Measurements from ENCODE around the gene TIMM21.

The TIMM21 gene

DNA sequence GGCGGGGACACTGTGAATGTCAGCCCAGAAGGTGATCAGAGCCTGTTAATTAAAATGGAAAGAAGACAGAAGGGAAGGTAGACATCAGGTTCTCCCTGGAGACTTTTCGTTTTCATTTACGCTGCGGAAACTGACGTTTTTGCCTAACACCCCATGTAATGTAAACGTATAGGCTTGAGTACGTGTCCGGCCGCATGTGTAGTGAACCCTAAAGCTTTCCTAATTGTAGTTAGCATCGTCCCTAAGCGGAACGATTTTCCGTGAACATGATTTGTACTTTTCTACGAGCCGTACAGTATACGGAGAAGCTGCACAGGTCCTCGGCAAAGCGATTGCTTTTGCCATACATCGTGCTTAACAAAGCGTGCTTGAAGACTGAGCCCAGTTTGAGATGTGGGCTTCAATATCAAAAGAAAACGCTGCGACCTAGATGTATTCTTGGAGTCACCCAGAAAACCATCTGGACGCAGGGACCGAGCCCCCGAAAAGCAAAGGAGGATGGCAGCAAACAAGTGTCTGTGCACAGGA, 284 bp downstream of the TIMM21 start:
- peak; percentile 12 for DNase-seq (ENCODE audit: low spot score)

DNA sequence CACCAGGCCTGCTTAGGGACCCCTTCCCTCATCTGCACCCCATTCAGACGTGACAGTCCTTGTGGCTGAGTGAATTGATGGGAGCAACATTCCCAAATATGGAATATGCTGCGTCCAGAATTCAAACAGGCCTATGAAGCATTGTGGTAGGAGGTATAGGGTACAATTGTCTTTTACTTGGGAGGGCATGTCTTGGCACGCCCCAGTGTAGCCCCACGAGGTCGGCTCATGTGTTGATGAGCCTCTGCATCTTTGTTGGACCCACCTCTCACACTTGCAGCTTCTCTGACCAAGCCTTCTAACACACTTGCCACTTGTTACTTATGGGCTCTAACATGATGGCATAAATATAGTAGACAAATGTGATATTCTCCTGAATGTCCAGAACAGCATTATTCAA, 1.6 kb downstream of the TIMM21 start:
- DNase-seq (ENCODE audit: low spot score): peak; percentile 22

DNA sequence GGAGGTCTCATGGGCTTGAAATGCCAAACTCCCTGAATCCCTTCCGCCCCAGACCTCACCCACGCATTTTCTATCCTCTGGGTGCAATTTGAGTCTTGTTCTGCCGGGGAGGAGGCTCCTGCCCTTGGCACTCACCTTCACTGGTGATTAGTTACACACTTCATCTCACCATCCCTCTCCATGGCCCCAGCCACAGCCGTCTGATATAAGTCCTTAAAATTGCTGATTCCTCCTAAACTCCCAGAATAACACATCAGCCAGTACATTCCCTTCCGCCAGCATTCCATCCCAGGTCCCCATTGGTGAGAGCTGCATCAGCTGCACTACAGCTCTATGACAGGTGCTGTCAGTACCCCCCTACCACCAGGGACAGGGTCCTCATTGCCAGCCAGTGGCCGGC, 3.9 kb downstream of the TIMM21 start:
- no peak for DNase-seq (ENCODE audit: low spot score)

DNA sequence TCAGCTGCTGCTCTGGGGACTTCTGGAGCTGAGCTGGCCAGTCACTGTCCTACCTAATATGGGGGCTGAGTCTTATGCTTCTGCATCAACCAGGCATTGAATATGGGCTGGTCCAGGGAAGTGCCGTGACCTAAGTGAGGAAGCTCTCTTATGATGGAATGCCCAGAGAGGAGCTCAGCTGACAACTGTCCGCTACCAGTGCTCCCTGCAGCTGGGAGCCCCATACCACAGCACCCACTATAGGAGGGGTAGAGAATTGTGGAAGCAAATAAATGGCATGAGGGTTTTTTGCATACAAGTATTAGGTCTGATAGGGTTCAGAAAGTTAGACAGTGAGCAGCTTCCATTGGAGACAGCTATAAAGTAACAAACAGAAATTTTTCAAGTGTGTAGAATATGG, 4.5 kb downstream of the TIMM21 start:
- no peak for DNase-seq (ENCODE audit: low spot score)

DNA sequence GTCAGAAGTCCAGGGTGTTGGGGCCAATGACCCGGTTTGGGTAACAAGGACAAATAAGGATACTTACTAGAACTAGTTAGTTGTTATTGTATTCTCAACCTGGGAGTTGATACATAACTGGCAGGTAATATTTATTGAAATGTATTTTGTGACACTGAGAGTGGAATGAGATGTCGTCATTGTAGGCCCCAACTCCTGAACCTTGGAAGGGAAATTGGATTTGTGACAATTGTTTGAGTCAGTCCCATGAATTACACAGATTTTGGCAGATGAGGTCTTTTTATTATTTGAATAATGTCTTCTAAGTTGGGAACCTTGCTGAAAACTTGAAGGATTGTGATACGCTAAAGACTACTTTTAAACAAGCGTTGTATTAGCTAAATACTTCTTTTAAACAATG, 5.1 kb downstream of the TIMM21 start:
- no peak for DNase-seq (ENCODE audit: low spot score)

DNA sequence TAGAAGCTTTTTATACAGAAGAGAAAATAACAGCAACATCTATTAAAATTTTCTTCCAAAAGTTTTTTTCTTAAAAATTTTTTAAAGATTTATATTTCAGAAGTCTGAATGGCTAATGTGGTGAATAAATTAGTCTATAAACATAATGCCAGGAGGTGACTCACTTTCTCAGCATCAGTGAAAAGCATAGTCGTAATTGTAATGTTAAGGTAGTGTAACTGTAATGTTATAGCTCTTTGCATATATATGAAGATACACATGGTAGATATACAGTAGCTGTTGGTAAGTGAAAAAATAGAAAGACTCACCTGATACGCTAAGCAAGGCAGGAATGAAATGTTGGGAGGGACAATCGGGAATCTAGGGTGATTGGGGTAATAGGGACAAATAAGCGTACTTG, 5.5 kb downstream of the TIMM21 start:
- no peak for DNase-seq (ENCODE audit: low spot score)

DNA sequence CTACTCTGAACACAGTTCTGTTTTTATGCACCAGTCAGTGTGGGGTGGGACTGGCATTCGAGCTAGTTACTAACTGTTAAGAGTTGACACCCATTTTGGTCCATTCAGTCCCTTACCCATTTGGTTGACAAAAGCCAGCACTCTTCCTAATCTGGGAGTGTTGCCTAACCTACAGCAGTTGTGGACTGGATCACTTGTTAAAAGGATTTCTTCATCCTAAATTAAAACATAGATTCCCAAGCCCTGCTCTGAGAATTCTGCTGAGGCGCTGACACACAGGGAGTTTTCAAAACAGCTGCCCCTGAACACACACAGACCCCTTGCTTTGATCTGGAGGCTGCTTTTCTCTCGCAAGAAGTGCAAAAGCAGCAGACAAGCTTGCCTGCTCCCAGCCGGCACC, 6.4 kb downstream of the TIMM21 start:
- DNase-seq (ENCODE audit: low spot score): no peak

DNA sequence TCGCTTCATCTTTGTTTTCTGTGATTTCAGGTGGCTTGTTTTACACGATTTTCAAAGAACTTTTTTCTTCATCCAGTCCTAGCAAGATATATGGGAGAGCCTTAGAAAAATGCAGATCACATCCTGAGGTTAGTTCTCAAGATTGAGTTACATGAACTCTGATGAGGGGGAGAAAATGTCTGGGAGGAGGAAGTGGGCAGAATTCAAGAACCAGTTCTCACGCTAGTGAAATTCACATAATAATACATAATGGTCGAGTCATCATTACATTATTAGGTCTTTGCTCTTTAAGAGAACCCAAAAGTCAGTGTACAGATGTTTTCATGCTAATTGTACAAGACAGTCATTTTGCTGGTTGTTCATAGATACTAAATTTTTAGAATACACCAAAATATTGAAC, 7.0 kb downstream of the TIMM21 start:
- no peak for DNase-seq (ENCODE audit: low spot score)

DNA sequence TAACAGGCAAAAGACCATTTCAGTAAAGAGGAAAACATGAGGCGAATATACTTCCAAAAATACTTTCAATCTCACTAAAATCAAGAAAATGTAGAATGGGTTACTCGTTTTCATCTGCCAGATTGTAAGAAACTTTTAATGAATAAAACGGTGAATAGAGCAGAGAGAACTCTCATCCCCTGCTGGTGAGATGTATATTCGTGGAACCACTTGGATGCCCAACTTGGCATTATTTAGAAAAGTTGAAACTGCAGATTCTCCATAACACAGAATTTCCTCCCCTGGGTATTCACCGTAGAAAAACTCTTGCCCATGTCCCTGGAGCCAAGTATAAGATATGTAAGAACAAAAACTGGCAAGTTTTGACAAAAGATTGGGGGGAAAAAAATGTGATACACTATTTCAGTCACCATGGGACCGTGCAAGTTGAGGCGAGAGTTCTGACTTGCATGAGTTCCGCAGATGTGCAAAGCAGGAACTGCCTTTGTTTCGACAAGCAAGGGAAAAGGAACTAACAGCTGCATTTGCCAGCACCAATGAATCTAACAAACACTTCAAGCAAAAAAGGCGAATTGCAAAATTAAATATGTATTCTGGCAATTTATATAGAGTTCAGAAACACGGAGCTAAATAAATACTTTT, 14.8 kb downstream of the TIMM21 start:
- no peak for DNase-seq (ENCODE audit: low spot score)

DNA sequence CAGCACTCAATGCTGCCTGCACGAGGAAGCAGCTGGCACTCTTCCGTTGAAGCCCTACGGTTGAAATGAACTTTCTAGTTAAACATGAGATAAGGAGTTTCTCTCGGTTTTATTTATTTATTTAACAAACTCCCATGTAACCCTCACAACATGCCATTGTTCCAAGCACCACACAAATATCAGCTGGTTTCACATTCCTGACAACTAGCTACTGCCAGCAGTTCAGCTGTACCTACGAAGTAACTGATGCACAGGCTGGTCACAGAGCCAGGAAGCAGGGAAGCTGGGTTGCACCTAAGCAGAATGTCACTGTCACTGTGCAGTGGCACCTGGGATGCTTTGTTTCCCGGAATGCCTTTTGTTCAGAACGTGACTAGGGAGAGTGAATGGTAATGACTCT, 18.1 kb downstream of the TIMM21 start:
- no peak for DNase-seq (ENCODE audit: low spot score)

DNA sequence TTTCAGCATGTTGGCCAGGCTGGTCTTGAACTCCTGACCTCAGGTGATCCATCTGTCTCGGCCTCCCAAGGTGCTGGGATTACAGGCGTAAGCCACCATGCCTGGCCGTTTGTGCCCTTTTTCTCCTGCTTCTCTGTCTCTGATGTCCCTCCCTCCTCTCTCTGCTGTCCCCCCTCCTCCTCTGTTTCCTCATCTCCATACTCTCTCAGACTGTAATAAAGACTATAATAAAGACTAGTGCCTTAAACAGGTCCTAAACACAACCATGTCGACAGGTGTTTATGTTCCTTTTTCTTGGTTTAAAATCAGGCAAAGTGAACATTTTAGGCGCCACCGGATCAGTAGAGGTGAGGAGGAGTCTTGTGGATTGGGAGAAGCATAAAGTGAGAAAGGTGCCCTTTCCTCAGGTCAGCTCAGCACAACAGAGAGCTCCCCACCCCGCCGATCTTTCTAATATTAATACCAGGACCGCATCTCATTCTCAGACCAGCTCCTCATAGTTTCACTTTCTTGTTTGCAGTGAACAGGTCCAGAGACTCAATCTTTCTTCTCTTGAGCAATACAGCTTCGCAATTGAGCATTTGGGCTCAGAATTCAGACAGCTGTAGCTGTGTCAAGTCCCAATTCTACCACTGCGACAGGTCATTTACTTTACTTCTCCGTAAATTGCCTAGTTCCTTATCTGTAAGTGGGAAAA, 23.7 kb downstream of the TIMM21 start:
- DNase-seq (ENCODE audit: low spot score): no peak

DNA sequence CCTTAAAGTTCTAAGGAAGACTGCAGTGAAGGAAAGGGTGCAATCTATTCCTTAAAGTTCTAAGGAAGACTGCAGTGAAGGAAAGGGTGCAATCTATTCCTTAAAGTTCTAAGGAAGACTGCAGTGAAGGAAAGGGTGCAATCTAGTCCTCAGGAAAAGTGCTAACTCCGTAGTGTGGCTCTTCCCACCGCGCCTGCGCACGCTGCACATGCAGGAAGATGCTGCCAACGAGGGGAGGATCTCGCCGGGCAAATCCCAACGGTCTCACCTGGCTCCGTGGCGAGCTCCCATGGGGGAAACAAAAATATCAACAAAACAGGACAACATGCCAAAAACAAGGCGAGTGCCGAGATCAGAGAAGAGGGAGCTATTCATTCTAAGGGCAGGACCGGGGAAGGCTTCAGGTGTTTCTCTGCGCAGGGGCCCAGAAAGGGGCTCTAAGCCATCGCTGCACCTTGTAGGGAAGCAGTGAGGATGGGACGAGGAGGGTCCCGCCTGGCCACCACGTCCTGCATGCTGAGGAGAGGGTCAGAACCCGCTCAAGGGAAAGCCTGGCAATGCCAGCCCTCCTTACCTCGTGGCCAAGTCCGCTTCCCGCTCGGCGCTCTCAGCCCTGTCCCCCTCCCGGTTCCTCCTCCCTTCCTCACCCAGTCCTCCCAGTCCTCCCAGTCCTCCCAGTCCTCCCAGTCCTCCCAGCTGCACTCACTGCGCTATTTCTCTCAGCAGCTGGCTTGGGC, 24.5 kb downstream of the TIMM21 start:
- no peak for DNase-seq (ENCODE audit: low spot score)

DNA sequence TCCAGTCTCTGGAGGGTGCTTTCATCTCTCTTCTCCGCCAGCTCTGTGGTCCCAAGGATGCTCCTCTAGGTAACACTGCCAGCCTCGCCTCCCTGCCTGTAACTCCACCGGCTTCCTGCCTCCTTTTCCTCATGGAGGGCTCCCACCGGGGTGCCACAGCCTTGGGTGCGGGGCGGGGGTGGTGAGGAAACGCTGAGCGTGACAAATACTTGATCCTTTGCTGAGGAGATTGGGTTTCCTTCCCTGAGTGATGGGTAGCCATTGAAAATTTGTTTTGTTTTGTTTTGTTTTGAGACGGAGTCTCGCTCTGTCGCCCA, 25.1 kb downstream of the TIMM21 start:
- DNase-seq (ENCODE audit: low spot score): no peak

DNA sequence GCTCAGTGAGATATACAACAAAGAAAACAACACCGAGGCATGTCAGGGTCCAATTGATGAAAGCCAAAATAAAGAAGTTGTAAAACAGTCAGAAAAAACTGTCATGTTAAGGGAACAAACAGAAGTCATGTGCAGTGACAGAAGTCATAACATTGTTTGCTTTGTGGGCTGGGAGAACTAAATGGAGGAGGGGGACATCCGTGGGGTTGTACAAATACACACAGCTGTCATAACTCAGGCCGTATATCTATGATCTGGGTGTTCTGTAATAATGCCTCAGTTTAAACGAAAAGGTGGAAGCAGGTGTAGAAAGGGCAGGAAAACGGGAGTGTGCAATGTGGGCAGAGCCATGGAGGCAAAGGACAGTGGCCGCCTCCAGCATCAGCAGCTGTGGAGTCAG, 27.3 kb downstream of the TIMM21 start:
- DNase-seq (ENCODE audit: low spot score): no peak

DNA sequence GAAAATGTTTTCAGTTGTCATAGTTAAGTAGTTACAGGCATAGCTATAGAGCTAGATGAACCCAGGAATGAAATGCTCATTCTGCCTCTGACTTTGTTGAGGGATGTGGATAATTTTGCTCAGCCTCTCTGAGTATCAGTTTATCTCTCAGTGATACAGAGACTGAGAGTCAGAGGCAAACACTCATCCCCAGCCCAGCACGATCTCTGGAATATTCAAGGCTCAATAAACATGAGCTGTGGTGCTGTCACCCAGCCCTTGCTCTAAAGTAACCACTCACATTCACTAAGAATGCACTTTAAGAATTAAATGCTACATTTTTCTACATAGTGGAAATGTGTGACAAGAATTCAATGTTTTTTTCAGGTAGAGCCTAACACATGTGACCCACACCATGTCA, 30.6 kb downstream of the TIMM21 start:
- DNase-seq (ENCODE audit: low spot score): no peak

DNA sequence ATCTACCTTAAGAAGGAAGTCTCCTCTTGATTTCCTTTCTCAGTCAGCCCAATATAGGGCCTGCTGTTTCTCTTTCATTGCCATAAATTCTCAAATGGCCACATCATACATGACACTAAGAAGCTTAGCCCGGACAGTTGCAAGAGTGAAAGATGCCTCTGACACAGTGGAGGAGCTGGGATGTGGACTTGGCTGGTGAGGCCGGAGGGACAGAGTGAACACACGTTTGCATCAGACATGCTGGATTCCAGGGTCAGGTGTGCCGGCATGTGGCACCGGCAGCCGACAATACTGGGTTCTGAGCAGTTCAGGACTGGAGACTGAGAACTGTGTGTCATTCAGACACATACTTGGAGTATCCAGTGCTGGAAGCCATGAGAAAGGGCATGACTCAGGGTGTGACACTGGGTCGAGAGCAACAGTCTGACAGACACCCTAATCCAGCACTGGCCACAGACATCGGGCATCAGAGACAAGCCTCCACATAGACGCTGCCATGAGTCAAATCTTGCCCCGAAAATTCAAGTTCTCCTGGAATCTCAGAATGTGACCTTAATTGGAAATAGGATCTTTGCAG, 31.4 kb downstream of the TIMM21 start:
- DNase-seq (ENCODE audit: low spot score): no peak

DNA sequence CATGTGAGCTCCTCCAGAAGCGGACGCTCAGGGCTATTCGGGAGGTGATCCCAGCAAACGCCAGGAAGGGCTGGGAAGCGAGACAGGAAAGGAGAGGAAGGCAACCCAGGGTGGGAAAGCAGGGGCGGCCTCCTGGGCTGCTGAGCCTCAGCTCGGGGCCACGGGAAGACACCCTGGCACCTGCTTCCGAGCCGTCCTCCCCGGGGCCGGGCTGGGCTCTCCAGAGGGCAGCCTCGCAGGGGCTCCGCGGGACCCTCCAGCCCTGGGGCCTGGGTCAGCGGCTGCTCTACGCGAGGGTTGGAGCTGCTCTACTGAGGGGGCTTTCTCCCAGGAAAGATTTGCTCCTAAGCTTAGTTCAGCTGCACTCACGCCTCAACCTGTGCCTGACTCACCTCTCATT, 34.0 kb downstream of the TIMM21 start:
- no peak for DNase-seq (ENCODE audit: low spot score)

DNA sequence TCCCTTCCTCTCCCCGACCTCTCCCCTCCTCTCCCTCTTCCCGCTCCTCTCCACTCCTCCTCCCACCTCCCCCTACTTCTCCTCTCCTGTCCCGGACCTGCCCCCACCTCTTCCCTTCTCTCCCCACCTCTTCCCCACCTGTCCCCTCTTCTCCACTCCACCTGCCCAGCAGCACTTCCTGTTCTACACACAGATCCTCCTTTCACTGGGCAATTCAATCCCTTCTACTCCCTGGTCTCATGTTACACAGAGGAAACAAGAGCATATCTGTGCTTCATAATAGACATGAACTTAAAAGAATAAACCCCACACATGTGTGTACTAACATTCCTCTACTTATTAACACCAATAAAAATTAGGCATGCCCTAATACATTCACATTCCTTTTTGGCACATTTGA, 34.8 kb downstream of the TIMM21 start:
- no peak for DNase-seq (ENCODE audit: low spot score)

DNA sequence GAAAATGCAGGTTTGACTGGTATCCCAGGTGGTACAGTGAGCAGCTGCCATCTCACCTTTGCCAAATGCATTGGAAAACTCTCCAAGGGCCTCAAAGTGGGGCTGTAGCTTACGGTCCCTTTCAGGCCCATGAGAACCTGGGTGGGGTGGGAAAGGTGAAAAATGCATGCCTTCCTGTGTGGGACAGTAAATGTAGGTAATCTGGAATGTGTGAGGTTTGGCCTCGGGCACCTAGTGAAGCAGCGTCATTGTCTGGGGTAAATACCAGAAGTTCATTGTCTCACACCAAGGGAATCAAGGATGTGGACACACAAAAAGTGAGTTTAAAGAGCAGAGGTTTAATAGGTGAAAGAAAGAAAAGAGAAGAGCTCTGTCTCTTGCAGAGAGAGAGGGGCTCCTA, 36.6 kb downstream of the TIMM21 start:
- DNase-seq (ENCODE audit: low spot score): no peak

DNA sequence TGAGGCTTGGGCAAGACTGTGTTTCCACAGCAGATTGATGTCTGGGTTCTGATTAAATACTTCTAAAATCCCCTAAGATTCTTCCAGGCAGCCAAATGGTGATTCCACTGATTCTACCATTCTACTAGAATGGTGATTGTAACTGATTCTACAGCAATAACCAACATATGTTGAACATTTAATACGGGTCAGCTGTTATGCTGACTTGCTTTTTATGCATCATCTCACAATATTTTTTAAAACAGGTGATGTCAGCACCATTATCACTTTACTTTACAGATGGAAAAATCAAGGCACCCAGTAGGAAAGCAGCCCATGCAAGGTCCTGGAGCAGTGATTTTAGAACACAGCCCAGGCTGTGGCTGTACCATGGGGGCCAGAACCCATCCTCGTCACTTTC, 37.5 kb downstream of the TIMM21 start:
- DNase-seq (ENCODE audit: low spot score): no peak

DNA sequence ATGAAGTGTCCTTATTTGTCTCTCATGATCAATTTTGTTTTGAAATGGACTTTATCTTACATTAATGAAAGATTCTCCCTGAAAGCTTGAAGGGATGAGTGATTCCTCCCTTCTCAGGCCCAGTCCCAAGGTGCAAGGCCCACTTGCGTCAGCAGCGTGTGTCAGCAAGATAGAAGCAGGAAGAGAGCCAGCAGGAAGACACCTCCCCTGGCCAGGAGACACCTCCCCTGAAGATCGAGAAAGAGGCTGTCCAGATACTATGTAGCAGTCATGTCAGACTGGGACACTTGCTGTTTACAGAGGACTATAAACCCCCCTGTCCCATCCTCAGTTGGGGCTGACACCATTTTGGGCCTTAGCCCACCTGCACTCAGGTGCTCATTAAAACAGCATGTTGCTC, 38.3 kb downstream of the TIMM21 start:
- DNase-seq (ENCODE audit: low spot score): no peak

DNA sequence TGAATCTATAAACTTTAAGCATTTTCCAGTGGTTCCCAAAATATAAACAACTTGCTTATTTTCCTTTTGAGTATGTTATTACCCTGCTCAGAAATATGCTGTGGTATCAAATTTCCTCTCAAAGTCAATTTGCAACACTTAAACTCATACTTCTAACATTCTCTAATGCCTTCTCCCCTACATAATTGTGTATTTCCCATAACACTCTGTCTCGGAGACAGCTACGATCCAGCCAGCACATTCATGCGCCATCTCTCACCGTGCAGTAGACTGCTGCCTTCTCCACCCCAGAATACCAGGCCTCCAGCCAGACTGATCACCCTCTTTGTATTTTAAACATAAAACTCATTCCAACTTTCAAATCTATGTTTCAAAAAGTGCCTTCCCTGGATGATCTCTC, 41.8 kb downstream of the TIMM21 start:
- no peak for DNase-seq (ENCODE audit: low spot score)

DNA sequence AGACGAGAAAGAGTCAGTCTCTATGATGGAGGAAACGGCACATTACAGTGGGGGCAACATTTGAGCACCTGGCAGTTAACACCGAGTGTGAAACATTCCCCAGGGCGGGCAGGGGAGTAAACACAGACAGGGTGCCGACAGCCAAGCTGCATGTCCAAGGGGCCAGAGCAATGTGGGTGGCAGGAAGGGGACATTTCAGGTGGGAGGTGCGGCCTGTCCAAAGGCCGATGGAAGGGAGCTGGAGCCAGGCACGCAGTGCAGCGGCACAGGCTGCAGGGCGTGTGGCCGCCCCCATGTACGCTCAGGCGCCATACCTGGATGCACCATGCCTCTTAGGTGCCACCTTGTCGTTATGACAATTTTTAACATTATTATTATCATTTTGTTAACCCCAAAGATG, 43.3 kb downstream of the TIMM21 start:
- no peak for DNase-seq (ENCODE audit: low spot score)
